Ramos (cell line): ENCODE data around the gene PURA.

Experiments used
- in situ Hi-C: fragments of 300-500 bp; cut with MboI; formaldehyde crosslinking; loops from one replicate; pipeline ENCODE4 v1.14.3; 2022; ENCODE audit warnings: low sequenced_read_pairs; ENCODE audit not compliant: unreplicated experiment

PURA gene

DNA sequence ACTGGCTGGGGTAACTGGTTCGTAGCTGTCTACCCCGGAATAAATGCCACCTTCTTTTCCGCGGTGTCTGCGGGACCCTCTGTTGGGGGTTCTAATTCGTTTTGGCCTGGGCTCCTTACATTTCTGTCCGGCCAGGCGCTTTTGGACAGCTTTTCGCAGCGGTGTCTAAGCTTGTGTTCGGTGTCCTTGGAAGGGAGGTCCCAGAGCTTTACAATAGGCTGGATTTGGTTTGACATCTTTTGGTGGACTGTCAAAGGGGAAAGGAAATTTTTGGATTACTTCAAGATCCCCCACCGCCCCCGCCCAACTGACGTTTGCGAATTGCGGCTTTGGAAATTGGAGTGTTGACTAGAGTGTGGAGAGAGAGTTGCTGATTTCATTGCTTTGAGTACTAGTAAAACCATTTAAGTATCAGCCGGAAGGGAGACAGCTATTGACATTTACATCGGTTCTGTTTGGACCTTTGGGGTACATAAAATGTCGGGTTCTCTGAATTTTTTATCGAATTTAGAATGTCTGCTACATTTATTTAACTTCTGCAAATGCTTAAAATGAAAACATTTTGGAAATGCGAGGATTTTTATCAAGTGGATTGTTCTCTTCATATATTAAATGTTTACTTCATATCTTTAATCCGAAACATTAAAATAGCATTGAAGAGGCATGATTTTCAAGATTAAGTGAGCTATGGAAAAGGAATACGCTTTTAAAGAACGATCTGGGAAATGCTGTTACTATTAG is 4.7 kb upstream of the PURA start:
- in situ Hi-C loops = no loop called here

DNA sequence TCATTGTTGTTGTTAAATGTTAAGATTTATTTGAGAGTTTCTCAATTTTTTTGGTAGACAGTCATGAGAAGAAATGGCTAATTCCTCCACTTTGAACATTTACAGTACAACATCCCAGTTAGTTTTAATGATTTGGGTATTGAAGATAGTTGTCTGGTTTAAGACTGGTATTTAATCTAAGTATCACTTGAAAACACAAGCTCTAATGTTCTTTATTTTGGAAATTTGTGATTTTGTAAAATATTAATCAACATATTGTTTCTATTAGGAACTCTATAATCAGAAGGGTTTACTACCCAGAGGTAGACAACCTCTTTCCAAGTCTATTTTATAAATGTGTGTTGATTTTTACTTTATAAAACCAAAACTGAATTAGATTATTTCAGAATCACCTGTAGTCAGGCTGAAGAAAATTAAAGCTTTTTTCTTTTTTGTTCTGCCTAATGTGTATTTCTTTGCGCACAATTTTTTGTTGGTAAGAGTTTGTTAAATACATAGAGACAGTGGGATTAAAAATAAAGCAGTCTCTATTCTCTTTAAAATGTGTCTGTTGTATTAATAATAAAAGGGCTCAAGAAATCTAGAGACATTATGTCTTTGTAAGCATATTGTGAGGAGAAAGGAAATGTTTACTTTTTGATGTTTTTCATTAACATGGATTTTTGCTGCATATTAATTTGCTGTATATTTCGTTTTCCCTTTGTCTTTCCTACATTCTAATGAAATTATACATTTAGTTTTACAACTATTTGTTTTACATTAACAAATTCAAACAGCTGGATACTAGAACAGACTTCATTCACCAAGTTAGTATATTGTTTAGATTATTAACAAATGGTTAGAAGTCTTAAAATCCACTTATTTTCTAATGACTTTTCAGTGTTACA is 3.9 kb upstream of the PURA start:
- in situ Hi-C loops = no loop called here

- in situ Hi-C loops = no loop called here
Measured at GRCh38 chr5:140110646-140110957, 3.3 kb upstream of the PURA start.

- in situ Hi-C loops = no loop called here
Measured at GRCh38 chr5:140111011-140111858, 2.7 kb upstream of the PURA start.

- in situ Hi-C loops = no loop called here
Measured at GRCh38 chr5:140111859-140112551, 1.9 kb upstream of the PURA start.

DNA sequence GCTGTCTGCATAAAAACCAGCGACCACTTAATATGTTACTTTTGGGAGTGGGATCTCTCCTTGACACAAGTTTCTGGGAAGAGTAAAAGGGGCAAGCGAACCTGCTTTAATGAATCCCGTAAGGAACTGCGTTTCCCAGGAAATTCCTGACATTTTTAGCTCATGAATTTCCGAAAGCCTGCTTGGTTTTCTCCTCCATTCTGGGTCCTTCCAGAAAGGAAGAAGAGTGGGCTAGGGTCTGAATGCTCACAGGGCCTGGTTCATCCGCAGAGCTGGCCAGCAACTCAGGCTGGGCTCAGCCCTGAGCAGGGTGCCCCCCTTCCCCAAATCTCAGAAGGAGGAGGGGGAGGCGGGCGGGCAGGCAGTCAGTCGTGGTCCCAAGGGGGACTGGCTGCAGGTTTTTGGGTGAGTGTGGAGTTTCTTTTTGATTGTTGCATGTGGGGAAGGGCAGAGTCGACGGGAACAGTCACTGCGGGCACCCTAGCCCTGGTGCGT is 1.2 kb upstream of the PURA start:
- in situ Hi-C loops = no loop called here

GRCh38 chr5:140113180-140113698 is 670 bp upstream of the PURA start:
- in situ Hi-C loops = no loop called here

DNA sequence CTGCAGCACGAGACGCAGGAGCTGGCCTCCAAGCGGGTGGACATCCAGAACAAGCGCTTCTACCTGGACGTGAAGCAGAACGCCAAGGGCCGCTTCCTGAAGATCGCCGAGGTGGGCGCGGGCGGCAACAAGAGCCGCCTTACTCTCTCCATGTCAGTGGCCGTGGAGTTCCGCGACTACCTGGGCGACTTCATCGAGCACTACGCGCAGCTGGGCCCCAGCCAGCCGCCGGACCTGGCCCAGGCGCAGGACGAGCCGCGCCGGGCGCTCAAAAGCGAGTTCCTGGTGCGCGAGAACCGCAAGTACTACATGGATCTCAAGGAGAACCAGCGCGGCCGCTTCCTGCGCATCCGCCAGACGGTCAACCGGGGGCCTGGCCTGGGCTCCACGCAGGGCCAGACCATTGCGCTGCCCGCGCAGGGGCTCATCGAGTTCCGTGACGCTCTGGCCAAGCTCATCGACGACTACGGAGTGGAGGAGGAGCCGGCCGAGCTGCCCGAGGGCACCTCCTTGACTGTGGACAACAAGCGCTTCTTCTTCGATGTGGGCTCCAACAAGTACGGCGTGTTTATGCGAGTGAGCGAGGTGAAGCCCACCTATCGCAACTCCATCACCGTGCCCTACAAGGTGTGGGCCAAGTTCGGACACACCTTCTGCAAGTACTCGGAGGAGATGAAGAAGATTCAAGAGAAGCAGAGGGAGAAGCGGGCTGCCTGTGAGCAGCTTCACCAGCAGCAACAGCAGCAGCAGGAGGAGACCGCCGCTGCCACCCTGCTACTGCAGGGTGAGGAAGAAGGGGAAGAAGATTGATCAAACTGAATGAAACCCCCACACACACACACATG is 654 bp downstream of the PURA start:
- in situ Hi-C loops = no loop called here

DNA sequence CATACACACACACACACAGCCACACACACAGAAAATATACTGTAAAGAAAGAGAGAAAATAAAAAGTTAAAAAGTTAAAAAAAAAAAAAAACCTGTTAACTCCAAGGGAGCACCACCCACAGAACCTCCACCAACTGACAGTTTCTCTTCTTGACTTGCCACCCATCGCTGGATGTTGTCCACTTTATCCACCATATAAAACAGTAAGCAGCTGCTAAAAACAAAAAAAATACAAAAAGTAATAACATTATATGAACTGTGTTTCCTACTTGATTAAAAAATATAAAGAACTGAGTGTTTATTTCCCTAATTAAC is 1.2 kb downstream of the PURA start:
- in situ Hi-C loops = no loop called here

DNA sequence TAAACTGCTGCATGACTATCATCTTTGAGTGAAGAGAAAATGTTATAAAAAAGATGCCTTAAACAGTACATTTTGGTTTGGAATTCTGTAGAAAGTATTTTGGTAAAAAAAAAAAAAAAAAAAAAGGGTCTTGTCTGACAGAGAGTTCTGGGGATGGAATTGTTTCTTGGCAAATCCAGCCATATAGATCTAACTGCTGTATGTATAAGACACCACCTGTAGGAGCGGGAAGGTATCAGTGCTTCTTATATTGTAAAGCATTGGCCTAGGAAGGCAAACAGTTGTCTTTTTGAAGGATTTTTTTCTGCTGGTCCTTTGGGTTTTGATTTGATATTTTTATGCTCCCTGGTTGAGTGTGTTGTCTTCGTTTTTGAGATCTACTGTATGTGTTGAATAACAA is 2.8 kb downstream of the PURA start:
- in situ Hi-C loops = no loop called here

- in situ Hi-C loops = no loop called here
Measured at GRCh38 chr5:140117523-140117922, 3.6 kb downstream of the PURA start.

- in situ Hi-C loops = no loop called here
Measured at GRCh38 chr5:140118302-140118936, 4.5 kb downstream of the PURA start.

DNA sequence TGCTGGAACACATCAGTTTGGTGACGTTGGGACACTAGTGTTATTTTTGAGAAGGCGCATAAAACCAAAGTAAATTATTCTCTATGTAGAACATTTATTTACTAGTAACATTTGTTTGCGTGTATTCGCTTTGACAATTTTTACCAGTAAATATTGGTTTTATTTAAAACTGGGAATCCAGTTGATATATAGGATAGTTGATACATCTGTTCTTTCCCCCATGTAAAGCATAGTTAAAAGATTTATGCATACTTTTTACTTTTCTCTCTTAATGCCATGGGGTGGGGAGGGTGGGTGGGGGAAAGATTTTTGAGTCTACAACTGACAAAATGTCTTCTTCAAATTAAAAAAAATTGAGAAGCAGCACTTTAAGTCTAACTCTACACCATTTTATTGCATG is 11.7 kb downstream of the PURA start, which contains the start of gene IGIP:
Gene IGIP (plus strand): TSS at position 301 of the 400 bp plus-strand sequence. CDS start 2,540 bp downstream, outside the sequence.
- in situ Hi-C loops = no loop called here

DNA sequence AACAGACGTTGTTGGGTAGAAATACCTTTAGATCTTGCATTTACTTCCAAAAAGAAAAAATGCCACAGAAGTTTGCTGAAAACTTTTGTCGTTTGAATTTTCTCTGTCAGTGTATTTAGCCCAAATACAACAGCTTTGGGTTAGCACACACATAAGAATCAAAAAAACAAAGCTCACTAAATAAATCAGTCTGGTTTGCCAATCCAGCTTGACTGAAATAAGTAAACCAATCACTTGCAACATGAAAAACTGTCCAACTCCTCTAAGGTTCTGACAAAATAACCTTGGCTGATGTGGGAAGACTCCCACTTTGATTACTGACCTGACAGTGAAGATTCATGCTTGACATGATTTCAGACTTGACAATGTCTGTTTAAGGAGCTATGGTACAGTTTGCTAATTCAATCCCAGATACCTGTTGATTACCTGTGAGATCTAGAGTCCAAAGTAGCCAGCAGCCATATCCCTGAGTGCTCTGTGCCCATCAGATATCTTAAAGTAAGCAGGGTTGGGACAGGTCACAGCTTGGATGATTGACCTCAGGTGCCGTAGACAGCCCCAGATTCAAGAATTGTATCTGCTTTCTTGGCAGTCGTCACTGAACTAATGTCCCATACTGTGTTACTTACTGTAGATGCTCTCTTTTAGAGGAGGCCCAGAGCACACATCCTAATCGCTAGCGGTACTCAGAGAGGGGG is 12.6 kb downstream of the PURA start:
- in situ Hi-C loops = no loop called here

- in situ Hi-C loops = no loop called here
Measured at GRCh38 chr5:140128376-140128775, 14.5 kb downstream of the PURA start.

- in situ Hi-C loops = no loop called here
Measured at GRCh38 chr5:140130949-140131733, 17.2 kb downstream of the PURA start.

DNA sequence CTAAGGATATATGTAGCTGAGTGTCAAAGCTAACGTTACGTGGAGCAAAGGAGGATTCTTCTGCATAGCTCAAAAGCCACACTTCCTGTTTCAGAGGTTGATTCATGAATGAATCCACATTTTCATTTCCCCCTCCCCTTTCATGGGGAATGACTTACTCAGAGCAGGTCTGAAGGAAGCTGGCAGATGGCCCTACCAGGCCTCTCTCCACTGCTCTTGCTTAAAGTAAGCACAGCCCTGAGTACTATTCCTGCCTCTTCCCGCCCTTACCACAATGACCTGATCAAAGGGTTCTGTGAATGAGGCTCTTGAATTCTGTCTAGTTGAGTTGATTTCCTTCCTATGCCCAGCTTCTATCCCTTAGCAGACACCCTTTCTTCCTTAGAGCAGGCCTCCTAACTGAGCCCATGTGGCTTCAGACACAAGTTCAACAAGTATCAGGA is 18.1 kb downstream of the PURA start:
- in situ Hi-C loops = no loop called here
